Suprapubic skin (tissue), 4 donors: ENCODE results near the gene RAB17. TPM values are rescaled to one million over a fixed set of nuclear protein-coding genes. Genes with fewer than 3 reads are reported as not detected.

Experiments used
- DNase-seq, 2 donors: peaks; one replicate each; pipeline ENCODE4 v3.0.0-alpha.2; 2019; ENCODE audit warnings: low spot score in 2 of 2
- H3K27ac ChIP-seq: fragments of 200-600 bp; sonication (generic); one replicate; pipeline ENCODE4 v1.5.1; 2019
- H3K27me3 ChIP-seq: fragments of 200-600 bp; sonication (generic); one replicate; pipeline ENCODE4 v1.5.1; 2019
- H3K36me3 ChIP-seq: fragments of 200-600 bp; sonication (generic); one replicate; pipeline ENCODE4 v1.5.1; 2019
- H3K4me1 ChIP-seq: fragments of 200-600 bp; sonication (generic); one replicate; pipeline ENCODE4 v1.5.1; 2019
- H3K4me3 ChIP-seq: fragments of 200-600 bp; sonication (generic); one replicate; pipeline ENCODE4 v1.5.1; 2019; ENCODE audit warnings: mild to moderate bottlenecking
- H3K9me3 ChIP-seq: fragments of 200-600 bp; sonication (generic); one replicate; pipeline ENCODE4 v1.5.1; 2019
- CTCF ChIP-seq, 2 donors: fragments of 200-600 bp in 1 of 2; fragments of 450-650 bp in 1 of 2; sonication (generic) in 1 of 2; IDR thresholded peaks; one replicate each; pipeline ENCODE4 v1.5.1; 2016 to 2019; ENCODE audit warnings: antibody characterized with exemption in 2 of 2, mild to moderate bottlenecking in 1 of 2, moderate library complexity in 1 of 2
- EP300 ChIP-seq: sonication (generic); formaldehyde crosslinking; IDR thresholded peaks from one replicate; pipeline ENCODE4 v1.6.1; 2017; ENCODE audit warnings: antibody characterized with exemption
- POLR2A ChIP-seq, 2 donors: fragments of 450-650 bp; IDR thresholded peaks; one replicate each; pipeline ENCODE4 v1.6.1; 2017; ENCODE audit warnings: antibody characterized with exemption in 2 of 2, mild to moderate bottlenecking in 2 of 2, moderate library complexity in 2 of 2
- POLR2AphosphoS5 ChIP-seq, 3 donors: sonication (generic); formaldehyde crosslinking; IDR thresholded peaks; one replicate each; pipeline ENCODE4 v1.6.1; 2017; ENCODE audit warnings: antibody characterized with exemption in 3 of 3
- WGBS: methylation state at CpG from one replicate; pipeline ENCODE4 v1.1.5; 2018; 5-methylcytosine and 5-hydroxymethylcytosine counted together
- total RNA-seq, 4 donors: library from RNA; depleted of rRNA; stranded (reverse); fragments of >200 nt; gene quantifications; one replicate each; pipeline ENCODE4 v1.1.0, GENCODE V29; 2016

The RAB17 gene
- total RNA-seq, 4 donors from 2014 or later = 3.3 to 8.5 (median 6.0) TPM

- Histone ChIP-seq H3K4me3 (peak overlapping the region; percentile 83), H3K9me3 (no peaks in the 10 kb centered on the region), H3K36me3 (no peaks in the 10 kb centered on the region), H3K4me1 (peaks cover 28% of the 10 kb centered on the region), H3K27ac (no peak overlapping the region), H3K27me3 (no peaks in the 10 kb centered on the region)
- no peak for DNase-seq
- 54% methylated on average over 14 of the region's 14 CpGs for WGBS
- TF ChIP-seq POLR2AphosphoS5 (IDR thresholded peaks at IDR 0.05) = no peak
- TF ChIP-seq CTCF (IDR thresholded peaks at IDR 0.05) = no peak
- no peak for TF ChIP-seq POLR2A (IDR thresholded peaks at IDR 0.05)
- TF ChIP-seq EP300 = no peak
Observed at GRCh38 chr2:237628247-237629187, 38.0 kb upstream of the RAB17 start.

GRCh38 chr2:237627441-237628246, 37.1 kb upstream of the RAB17 start, which contains the start of gene LRRFIP1:
Gene LRRFIP1 (plus strand): TSS chr2:237627587. CDS start chr2:237627645, 58 bp downstream.
- no peaks in the 10 kb centered on the region for H3K27me3 ChIP-seq
- H3K27ac ChIP-seq = peak within 1 kb of the TSS; percentile 57
- TF ChIP-seq POLR2AphosphoS5 (IDR thresholded peaks at IDR 0.05) (no peak), CTCF (IDR thresholded peaks at IDR 0.05) (no peak), EP300 (no peak), POLR2A (IDR thresholded peaks at IDR 0.05) (no peak)
- no peak for DNase-seq
- WGBS = under 1% methylated on average over 32 of the region's 114 CpGs
- no peaks in the 10 kb centered on the region for H3K36me3 ChIP-seq
- H3K4me1 ChIP-seq = peaks cover 28% of the 10 kb centered on the region
- H3K9me3 ChIP-seq = no peaks in the 10 kb centered on the region
- peak within 1 kb of the TSS; percentile 83 for H3K4me3 ChIP-seq

GRCh38 chr2:237626813-237627440, 36.4 kb upstream of the RAB17 start:
- Histone ChIP-seq H3K36me3 (no peaks in the 10 kb centered on the region), H3K27ac (peak overlapping the region; percentile 57), H3K4me1 (peaks cover 28% of the 10 kb centered on the region), H3K27me3 (no peaks in the 10 kb centered on the region), H3K9me3 (no peaks in the 10 kb centered on the region), H3K4me3 (peak overlapping the region; percentile 83)
- WGBS = 22% methylated on average over 20 of the region's 54 CpGs
- TF ChIP-seq CTCF (IDR thresholded peaks at IDR 0.05) = no peak
- TF ChIP-seq POLR2A (IDR thresholded peaks at IDR 0.05) = no peak
- TF ChIP-seq EP300 = no peak
- TF ChIP-seq POLR2AphosphoS5 (IDR thresholded peaks at IDR 0.05) = no peak
- no peak for DNase-seq

GRCh38 chr2:237625777-237626176, 35.2 kb upstream of the RAB17 start:
- DNase-seq = no peak
- no peak overlapping the region for H3K4me3 ChIP-seq
- no peak for TF ChIP-seq POLR2A (IDR thresholded peaks at IDR 0.05)
- TF ChIP-seq POLR2AphosphoS5 (IDR thresholded peaks at IDR 0.05) = no peak
- TF ChIP-seq EP300 = no peak
- no peak for TF ChIP-seq CTCF (IDR thresholded peaks at IDR 0.05)
- H3K4me1 ChIP-seq = peaks cover 28% of the 10 kb centered on the region
- no peak overlapping the region for H3K27ac ChIP-seq
- no peaks in the 10 kb centered on the region for H3K9me3 ChIP-seq
- H3K27me3 ChIP-seq = no peaks in the 10 kb centered on the region
- H3K36me3 ChIP-seq = no peaks in the 10 kb centered on the region
- 63% methylated on average over 6 of the region's 6 CpGs for WGBS
